Measurements from ENCODE around the gene CCT8L2.
"Not testable (repeated sequence)": the region's sequence is repeated elsewhere in the genome, so short reads cannot be mapped to it uniquely, and the experiment has no call there.

DNA sequence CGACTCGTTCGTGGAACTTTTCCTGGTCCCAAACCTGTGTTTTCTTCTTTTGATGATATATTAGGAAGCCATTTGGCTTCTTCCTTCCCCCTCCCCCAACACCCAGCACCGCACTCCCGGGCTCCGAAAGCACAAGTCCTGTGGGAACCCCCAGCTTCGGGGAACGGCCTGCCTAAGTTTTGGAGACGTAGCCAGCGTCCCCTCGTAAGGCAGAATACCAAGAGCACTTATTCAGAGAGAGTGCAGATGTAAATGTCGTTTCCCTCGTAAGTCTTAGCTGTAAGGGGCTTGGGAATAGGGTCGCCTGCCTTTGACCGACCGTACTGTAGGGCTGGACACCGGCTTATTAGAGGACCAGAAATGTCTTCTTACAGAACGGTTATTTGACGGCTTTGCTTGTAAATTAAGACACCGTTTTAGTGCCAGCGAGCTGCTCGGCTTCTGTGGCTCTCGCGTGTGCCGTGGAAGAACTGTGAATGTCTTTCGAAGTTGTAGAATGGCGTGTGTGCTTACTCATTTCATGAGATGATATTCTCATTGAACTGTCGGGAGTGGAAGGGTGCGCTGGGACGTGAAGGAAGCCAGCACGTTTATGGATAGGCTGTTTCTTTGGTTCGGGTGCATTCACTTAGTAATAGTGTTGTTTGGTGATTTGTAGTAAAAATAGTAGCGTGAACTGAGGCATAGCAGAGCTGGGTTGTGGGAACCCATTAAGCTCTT lies 10.3 kb upstream of the CCT8L2 start:
- TF ChIP-seq EZH2 (IDR thresholded peaks at IDR 0.05; ENCODE audit: borderline replicate concordance, low read length), result not testable (repeated sequence)
- TF ChIP-seq, protein P1, sequence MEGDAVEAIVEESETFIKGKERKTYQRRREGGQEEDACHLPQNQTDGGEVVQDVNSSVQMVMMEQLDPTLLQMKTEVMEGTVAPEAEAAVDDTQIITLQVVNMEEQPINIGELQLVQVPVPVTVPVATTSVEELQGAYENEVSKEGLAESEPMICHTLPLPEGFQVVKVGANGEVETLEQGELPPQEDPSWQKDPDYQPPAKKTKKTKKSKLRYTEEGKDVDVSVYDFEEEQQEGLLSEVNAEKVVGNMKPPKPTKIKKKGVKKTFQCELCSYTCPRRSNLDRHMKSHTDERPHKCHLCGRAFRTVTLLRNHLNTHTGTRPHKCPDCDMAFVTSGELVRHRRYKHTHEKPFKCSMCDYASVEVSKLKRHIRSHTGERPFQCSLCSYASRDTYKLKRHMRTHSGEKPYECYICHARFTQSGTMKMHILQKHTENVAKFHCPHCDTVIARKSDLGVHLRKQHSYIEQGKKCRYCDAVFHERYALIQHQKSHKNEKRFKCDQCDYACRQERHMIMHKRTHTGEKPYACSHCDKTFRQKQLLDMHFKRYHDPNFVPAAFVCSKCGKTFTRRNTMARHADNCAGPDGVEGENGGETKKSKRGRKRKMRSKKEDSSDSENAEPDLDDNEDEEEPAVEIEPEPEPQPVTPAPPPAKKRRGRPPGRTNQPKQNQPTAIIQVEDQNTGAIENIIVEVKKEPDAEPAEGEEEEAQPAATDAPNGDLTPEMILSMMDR (IDR thresholded peaks at IDR 0.05; ENCODE audit: low read length), result not testable (repeated sequence)

Measured in OCI-LY1 (cell line).